ENCODE data around the gene WDR27. TPM values are rescaled to one million over a fixed set of nuclear protein-coding genes. Genes with fewer than 3 reads are reported as not detected.

Gene WDR27
- polyA plus RNA-seq, 3 donors = 0.95 to 20.5 (median 2.0) TPM

DNA sequence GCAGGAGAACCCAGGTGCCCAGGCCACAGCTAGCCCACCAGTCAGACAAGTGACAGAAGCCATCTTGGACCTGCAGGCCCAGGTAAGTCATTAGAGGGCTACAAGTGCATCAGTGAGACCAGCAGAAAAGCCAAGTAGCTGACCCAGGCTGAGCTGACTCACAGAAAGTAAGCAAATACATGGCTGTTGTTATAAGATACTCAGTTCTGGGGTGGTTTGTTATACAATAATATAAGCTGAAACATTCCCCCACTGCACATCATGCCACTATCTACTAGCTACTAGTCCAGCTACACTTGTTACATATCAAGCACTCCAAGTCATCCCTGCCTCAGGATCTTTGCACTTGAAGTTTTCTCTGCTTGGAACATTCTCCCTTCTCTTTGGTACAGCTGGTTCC, 39.5 kb upstream of the WDR27 start:
- peaks cover 0 to 2% of the 10 kb centered on the region in 2 donors for H3K27me3 ChIP-seq (ENCODE audit: control insufficient read depth in 2 of 2, insufficient read depth in 2 of 2, low read length in 2 of 2)
- no peak overlapping the region for H3K4me3 ChIP-seq (replicated peaks in 1 of 3; ENCODE audit: low read depth in 2 of 3, low read length in 3 of 3)
- no peak overlapping the region for H2AFZ ChIP-seq (ENCODE audit: insufficient read depth, low read depth, low read length, poor library complexity, severe bottlenecking)
- Mint-ChIP-seq H3K36me3 (no peaks in the 10 kb centered on the region), H3K27me3 (ENCODE audit: low read depth in 3 of 3) (peaks cover 2 to 8% (median 3%) of the 10 kb centered on the region in 3 donors), H3K4me1 (no peaks in the 10 kb centered on the region), H3K9me3 (peaks cover 0 to 13% (median 8%) of the 10 kb centered on the region in 7 donors), H3K4me3 (no peak overlapping the region), H3K27ac (no peak overlapping the region)
- H3K27ac ChIP-seq (ENCODE audit: low read depth in 1 of 2, low read length in 2 of 2) = no peak overlapping the region
- H3K79me2 ChIP-seq (ENCODE audit: insufficient read depth, low read length) = no peaks in the 10 kb centered on the region
- H3K4me1 ChIP-seq (ENCODE audit: control insufficient read depth in 1 of 2, insufficient read depth in 2 of 2, low read length in 2 of 2) = no peaks in the 10 kb centered on the region
- DNase-seq = no peak
- no peaks in the 10 kb centered on the region for H3K36me3 ChIP-seq (replicated peaks in 1 of 2; ENCODE audit: control insufficient read depth in 1 of 2, insufficient read depth in 2 of 2, low read length in 2 of 2)
- H3K9ac ChIP-seq (ENCODE audit: insufficient read depth, low read length, poor library complexity, severe bottlenecking) = no peak overlapping the region
- no peak for TF ChIP-seq CTCF (IDR thresholded peaks at IDR 0.05)
- no peaks in the 10 kb centered on the region for H3K9me3 ChIP-seq (replicated peaks in 1 of 2; ENCODE audit: control insufficient read depth in 1 of 2, insufficient read depth in 1 of 2, low read length in 2 of 2)
- no peak overlapping the region for H3K4me2 ChIP-seq (replicated peaks; ENCODE audit: extremely low read depth, low read length, poor library complexity, severe bottlenecking)
- intact Hi-C loops (cut with micrococcal nuclease) = no loop called here
- H4K20me1 ChIP-seq (ENCODE audit: insufficient read depth, low read length) = no peaks in the 10 kb centered on the region

GRCh38 chr6:169738976-169739529, 37.2 kb upstream of the WDR27 start:
- no peaks in the 10 kb centered on the region for H3K27me3 ChIP-seq (ENCODE audit: control insufficient read depth in 2 of 2, insufficient read depth in 2 of 2, low read length in 2 of 2)
- no peaks in the 10 kb centered on the region for H3K36me3 ChIP-seq (replicated peaks in 1 of 2; ENCODE audit: control insufficient read depth in 1 of 2, insufficient read depth in 2 of 2, low read length in 2 of 2)
- Mint-ChIP-seq H3K27me3 (ENCODE audit: low read depth in 3 of 3) (peaks cover 6 to 10% (median 9%) of the 10 kb centered on the region in 3 donors), H3K4me1 (no peaks in the 10 kb centered on the region), H3K4me3 (no peak overlapping the region), H3K9me3 (peaks cover 0 to 3% (median 0%) of the 10 kb centered on the region in 7 donors), H3K27ac (no peak overlapping the region), H3K36me3 (no peaks in the 10 kb centered on the region)
- no peak overlapping the region for H3K4me2 ChIP-seq (replicated peaks; ENCODE audit: extremely low read depth, low read length, poor library complexity, severe bottlenecking)
- no peak for TF ChIP-seq CTCF (IDR thresholded peaks at IDR 0.05)
- no peak overlapping the region for H3K9ac ChIP-seq (ENCODE audit: insufficient read depth, low read length, poor library complexity, severe bottlenecking)
- no CpG with 5 or more reads among the region's 2 CpGs for WGBS (ENCODE audit: insufficient coverage)
- no peaks in the 10 kb centered on the region for H3K9me3 ChIP-seq (replicated peaks in 1 of 2; ENCODE audit: control insufficient read depth in 1 of 2, insufficient read depth in 1 of 2, low read length in 2 of 2)
- H2AFZ ChIP-seq (ENCODE audit: insufficient read depth, low read depth, low read length, poor library complexity, severe bottlenecking) = no peak overlapping the region
- no peak overlapping the region for H3K4me3 ChIP-seq (replicated peaks in 1 of 3; ENCODE audit: low read depth in 2 of 3, low read length in 3 of 3)
- no peak overlapping the region for H3K27ac ChIP-seq (ENCODE audit: low read depth in 1 of 2, low read length in 2 of 2)
- no peak for DNase-seq
- H3K79me2 ChIP-seq (ENCODE audit: insufficient read depth, low read length) = no peaks in the 10 kb centered on the region
- H4K20me1 ChIP-seq (ENCODE audit: insufficient read depth, low read length) = no peaks in the 10 kb centered on the region
- intact Hi-C loops (cut with micrococcal nuclease) = no loop called here
- no peaks in the 10 kb centered on the region for H3K4me1 ChIP-seq (ENCODE audit: control insufficient read depth in 1 of 2, insufficient read depth in 2 of 2, low read length in 2 of 2)

Data from CD14-positive monocyte (primary cell).